Natural killer cell (primary cell): ENCODE results near the gene RGS1. TPM values are rescaled to one million over a fixed set of nuclear protein-coding genes. Genes with fewer than 3 reads are reported as not detected.

ENCODE experiments used
- ATAC-seq, 3 donors: fragments of 150-1000 bp in 2 of 3; fragments of 200-7000 bp in 1 of 3; cut with Tn5 transposase; 1 replicate in 1 of 3; 2 replicates in 2 of 3; pipeline ENCODE4 v1.10.0; 2021; ENCODE audit warnings: mild to moderate bottlenecking in 2 of 3, moderate library complexity in 2 of 3
- DNase-seq, 2 donors: peaks; one replicate each; pipeline versions ENCODE4 v3.0.0 to v3.0.0-alpha.2; 2013 to 2021; ENCODE audit warnings: mixed read lengths in 1 of 2
- H3K27ac ChIP-seq: one replicate; pipeline ENCODE4 v1.5.1; 2013; ENCODE audit warnings: mild to moderate bottlenecking, low read length
- H3K27me3 ChIP-seq: one replicate; pipeline ENCODE4 v1.6.1; 2013; ENCODE audit warnings: low read length; ENCODE audit not compliant: control insufficient read depth, insufficient read depth
- H3K36me3 ChIP-seq: one replicate; pipeline ENCODE4 v1.6.1; 2013; ENCODE audit warnings: low read length; ENCODE audit not compliant: control insufficient read depth, insufficient read depth
- H3K4me1 ChIP-seq: one replicate; pipeline ENCODE4 v1.6.1; 2013; ENCODE audit warnings: low read length; ENCODE audit not compliant: control insufficient read depth, insufficient read depth
- H3K4me3 ChIP-seq: one replicate; pipeline ENCODE4 v1.5.1; 2013; ENCODE audit warnings: low read length
- H3K9me3 ChIP-seq: one replicate; pipeline ENCODE4 v1.6.1; 2013; ENCODE audit warnings: low read length; ENCODE audit not compliant: control insufficient read depth, insufficient read depth
- H3K27ac Mint-ChIP-seq, 2 donors: one replicate each; pipeline ENCODE4 v1.8.0; 2022; ENCODE audit warnings: mild to moderate bottlenecking in 2 of 2, mixed read lengths in 2 of 2, moderate library complexity in 1 of 2
- H3K27me3 Mint-ChIP-seq, 2 donors: one replicate each; pipeline ENCODE4 v1.8.0; 2022; ENCODE audit warnings: low read depth in 2 of 2, mixed read lengths in 2 of 2
- H3K36me3 Mint-ChIP-seq: one replicate; pipeline ENCODE4 v1.8.0; 2022; ENCODE audit warnings: mixed read lengths
- H3K4me1 Mint-ChIP-seq, 2 donors: one replicate each; pipeline ENCODE4 v1.8.0; 2022; ENCODE audit warnings: mixed read lengths in 2 of 2
- H3K4me3 Mint-ChIP-seq: one replicate; pipeline ENCODE4 v1.8.0; 2022; ENCODE audit warnings: mild to moderate bottlenecking, moderate library complexity, mixed read lengths
- H3K9me3 Mint-ChIP-seq, 2 donors: one replicate each; pipeline ENCODE4 v1.8.0; 2022; ENCODE audit warnings: mixed read lengths in 2 of 2
- WGBS: methylation state at CpG from one replicate; pipeline ENCODE4 v1.1.7; 2013; ENCODE audit warnings: missing lambda C conversion rate; ENCODE audit not compliant: insufficient coverage; 5-methylcytosine and 5-hydroxymethylcytosine counted together
- intact Hi-C: fragments of 100-400 bp; cut with micrococcal nuclease; formaldehyde crosslinking; loops from one replicate; pipeline ENCODE4 v1.14.2; 2022
- total RNA-seq, 4 donors: library from RNA; stranded (reverse); fragments of 120-200 nt in 1 of 4; gene quantifications; one replicate each; pipeline versions ENCODE4 v1.2.3 to v1.2.4, GENCODE V29; 2013 to 2022
- TF ChIP-seq, protein P1 (sequence below): fragments of 200-600 bp; IDR thresholded peaks from one replicate; pipeline ENCODE4 v1.8.0; 2022; ENCODE audit warnings: antibody characterized with exemption

The RGS1 gene
- total RNA-seq, 3 donors from 2014 or later (not counting 1 experiment from before 2014, with no cell fraction given): 306 to 365 (median 343) TPM

DNA sequence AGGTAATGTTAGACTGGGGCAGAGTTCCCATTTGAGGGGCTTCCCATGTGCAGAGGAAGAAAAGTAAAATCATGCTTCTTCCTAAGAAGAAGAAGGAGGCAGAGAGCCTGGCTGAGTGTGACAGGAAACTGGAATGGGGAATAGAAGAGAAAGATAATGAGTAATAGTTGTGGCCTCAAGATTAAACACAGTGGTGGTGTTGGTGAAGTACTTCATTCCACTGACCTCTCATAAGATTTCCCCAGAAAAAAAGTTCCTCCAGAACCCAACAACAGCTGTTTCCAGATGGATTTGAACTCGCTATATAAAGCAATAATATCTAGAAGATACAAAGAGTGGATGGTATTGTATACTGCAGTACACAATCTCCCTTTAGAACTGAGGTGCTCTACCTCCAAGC is 13.0 kb downstream of the RGS1 start:
- H3K4me1 Mint-ChIP-seq: no peaks in the 10 kb centered on the region
- TF ChIP-seq, protein P1, sequence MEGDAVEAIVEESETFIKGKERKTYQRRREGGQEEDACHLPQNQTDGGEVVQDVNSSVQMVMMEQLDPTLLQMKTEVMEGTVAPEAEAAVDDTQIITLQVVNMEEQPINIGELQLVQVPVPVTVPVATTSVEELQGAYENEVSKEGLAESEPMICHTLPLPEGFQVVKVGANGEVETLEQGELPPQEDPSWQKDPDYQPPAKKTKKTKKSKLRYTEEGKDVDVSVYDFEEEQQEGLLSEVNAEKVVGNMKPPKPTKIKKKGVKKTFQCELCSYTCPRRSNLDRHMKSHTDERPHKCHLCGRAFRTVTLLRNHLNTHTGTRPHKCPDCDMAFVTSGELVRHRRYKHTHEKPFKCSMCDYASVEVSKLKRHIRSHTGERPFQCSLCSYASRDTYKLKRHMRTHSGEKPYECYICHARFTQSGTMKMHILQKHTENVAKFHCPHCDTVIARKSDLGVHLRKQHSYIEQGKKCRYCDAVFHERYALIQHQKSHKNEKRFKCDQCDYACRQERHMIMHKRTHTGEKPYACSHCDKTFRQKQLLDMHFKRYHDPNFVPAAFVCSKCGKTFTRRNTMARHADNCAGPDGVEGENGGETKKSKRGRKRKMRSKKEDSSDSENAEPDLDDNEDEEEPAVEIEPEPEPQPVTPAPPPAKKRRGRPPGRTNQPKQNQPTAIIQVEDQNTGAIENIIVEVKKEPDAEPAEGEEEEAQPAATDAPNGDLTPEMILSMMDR: no peak
- peaks cover 2 to 15% of the 10 kb centered on the region in 2 donors for H3K27me3 Mint-ChIP-seq
- Histone ChIP-seq H3K4me1 (no peaks in the 10 kb centered on the region), H3K27me3 (no peaks in the 10 kb centered on the region), H3K27ac (no peak overlapping the region), H3K4me3 (no peak overlapping the region), H3K9me3 (no peaks in the 10 kb centered on the region), H3K36me3 (no peaks in the 10 kb centered on the region)
- no peaks in the 10 kb centered on the region for H3K9me3 Mint-ChIP-seq
- no peak overlapping the region for H3K4me3 Mint-ChIP-seq
- no peak overlapping the region for H3K27ac Mint-ChIP-seq
- intact Hi-C loops: no loop called here
- DNase-seq: no peak
- H3K36me3 Mint-ChIP-seq: no peaks in the 10 kb centered on the region
- no CpG with 5 or more reads among the region's 1 CpG for WGBS
- no peak for ATAC-seq

DNA sequence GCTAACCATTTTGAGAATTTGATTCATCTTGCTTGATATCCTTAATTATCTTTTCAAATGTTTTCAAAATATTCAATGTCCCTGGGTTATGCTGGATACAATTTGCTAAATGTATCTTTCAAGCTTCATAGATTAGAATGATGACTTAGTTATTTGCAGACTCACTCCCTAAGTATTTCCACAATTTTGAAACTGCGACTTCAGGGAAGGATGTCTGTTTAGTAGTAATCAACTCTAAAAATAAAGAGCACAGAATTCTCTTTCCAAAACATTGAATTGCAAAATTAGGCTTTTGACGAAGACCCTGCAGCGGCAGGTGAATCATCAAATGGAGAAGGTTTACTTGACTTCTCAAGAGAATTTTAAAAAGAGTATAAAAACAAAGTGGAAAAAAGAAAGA is 14.2 kb downstream of the RGS1 start:
- Histone ChIP-seq H3K4me3 (no peak overlapping the region), H3K36me3 (no peaks in the 10 kb centered on the region), H3K27me3 (no peaks in the 10 kb centered on the region), H3K4me1 (no peaks in the 10 kb centered on the region), H3K27ac (no peak overlapping the region), H3K9me3 (no peaks in the 10 kb centered on the region)
- Mint-ChIP-seq H3K36me3 (no peaks in the 10 kb centered on the region), H3K27me3 (peaks cover 5 to 15% of the 10 kb centered on the region in 2 donors), H3K9me3 (no peaks in the 10 kb centered on the region), H3K4me1 (no peaks in the 10 kb centered on the region), H3K4me3 (no peak overlapping the region), H3K27ac (no peak overlapping the region)
- intact Hi-C loops: no loop called here
- 100% methylated on average over 2 of the region's 3 CpGs for WGBS
- ATAC-seq (no peak), DNase-seq (no peak)
- TF ChIP-seq, protein P1: no peak

DNA sequence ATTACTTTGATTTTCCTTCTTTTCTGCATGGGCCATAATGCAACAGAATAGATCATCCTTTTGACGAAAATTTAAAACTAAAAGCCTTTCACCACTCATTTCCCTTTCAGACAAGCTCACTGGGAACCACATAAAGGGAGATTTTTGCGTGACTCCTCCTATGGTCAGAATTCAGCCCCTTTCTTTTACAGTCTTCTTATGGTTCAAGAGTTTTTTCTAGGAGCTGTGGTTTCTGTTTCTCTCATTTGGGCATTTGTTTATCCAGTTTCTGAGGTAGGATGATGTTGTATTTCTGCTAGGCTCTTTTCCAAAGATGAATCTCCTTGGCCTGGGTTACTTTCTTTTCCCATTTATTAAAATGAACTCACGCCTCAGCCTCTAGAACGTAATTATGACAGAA is 16.9 kb downstream of the RGS1 start:
- no peak overlapping the region for H3K27ac Mint-ChIP-seq
- no peak overlapping the region for H3K4me3 Mint-ChIP-seq
- Histone ChIP-seq H3K36me3 (no peaks in the 10 kb centered on the region), H3K9me3 (no peaks in the 10 kb centered on the region), H3K4me1 (no peaks in the 10 kb centered on the region), H3K27ac (no peak overlapping the region), H3K27me3 (no peaks in the 10 kb centered on the region), H3K4me3 (no peak overlapping the region)
- 80% methylated on average over 4 of the region's 4 CpGs for WGBS
- intact Hi-C loops: no loop called here
- H3K9me3 Mint-ChIP-seq: no peaks in the 10 kb centered on the region
- no peaks in the 10 kb centered on the region for H3K4me1 Mint-ChIP-seq
- TF ChIP-seq, protein P1: no peak
- peaks cover 8 to 18% of the 10 kb centered on the region in 2 donors for H3K27me3 Mint-ChIP-seq
- ATAC-seq (no peak), DNase-seq (no peak)
- H3K36me3 Mint-ChIP-seq: no peaks in the 10 kb centered on the region

DNA sequence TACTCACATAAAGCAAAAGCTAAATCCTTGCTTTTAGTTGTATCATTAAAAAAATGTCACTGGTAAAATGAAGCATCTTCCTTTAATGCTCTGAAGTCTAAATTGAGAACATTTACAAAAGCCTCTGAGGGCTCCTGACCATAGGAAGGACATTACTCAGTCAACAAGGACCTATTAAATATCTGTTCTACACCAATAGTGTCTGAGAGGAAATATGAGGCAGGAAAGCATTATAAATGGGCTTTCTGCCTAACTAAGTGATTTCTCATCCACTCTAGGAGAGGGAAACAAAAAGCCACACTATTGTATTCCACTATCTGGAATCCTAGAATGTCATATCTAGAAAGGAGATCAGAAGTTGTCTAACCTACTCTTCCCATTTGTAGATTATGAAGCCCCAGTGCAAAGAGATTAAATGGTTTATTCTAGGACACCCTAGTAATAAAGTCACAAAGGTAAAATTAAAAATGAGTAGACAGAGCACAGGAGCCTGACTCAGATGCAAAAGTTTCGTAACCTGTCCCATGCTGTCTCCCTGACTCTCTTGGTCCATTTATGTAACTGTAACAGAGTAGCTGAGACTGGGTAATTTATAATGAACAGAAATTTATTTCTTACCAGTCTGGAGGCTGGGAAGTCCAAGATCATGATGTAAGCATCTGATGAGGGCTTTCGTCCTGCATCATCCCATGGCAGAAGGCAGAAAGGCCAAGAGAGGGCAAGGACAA is 17.6 kb downstream of the RGS1 start:
- DNase-seq (no peak), ATAC-seq (no peak)
- intact Hi-C loops: no loop called here
- Mint-ChIP-seq H3K27me3 (peaks cover 8 to 18% of the 10 kb centered on the region in 2 donors), H3K4me1 (no peaks in the 10 kb centered on the region), H3K36me3 (no peaks in the 10 kb centered on the region), H3K9me3 (no peaks in the 10 kb centered on the region), H3K27ac (no peak overlapping the region), H3K4me3 (no peak overlapping the region)
- Histone ChIP-seq H3K4me1 (no peaks in the 10 kb centered on the region), H3K36me3 (no peaks in the 10 kb centered on the region), H3K27me3 (no peaks in the 10 kb centered on the region), H3K9me3 (no peaks in the 10 kb centered on the region), H3K27ac (no peak overlapping the region), H3K4me3 (no peak overlapping the region)
- WGBS: 96% methylated on average over 2 of the region's 2 CpGs
- TF ChIP-seq, protein P1: no peak
